Adrenal gland (tissue), 5 donors: Measurements from ENCODE around the gene TMEM229B.

Source experiments
- POLR2A ChIP-seq, 2 donors: fragments of 450-650 bp; IDR thresholded peaks; one replicate each; pipeline ENCODE4 v1.6.1; 2017; ENCODE audit warnings: antibody characterized with exemption in 2 of 2, mild to moderate bottlenecking in 2 of 2, moderate library complexity in 1 of 2
- TF ChIP-seq, protein P1 (sequence below), 6 experiments: fragments of 450-650 bp in 4 of 6; fragments of 200-600 bp in 2 of 6; sonication (generic) in 1 of 6; IDR thresholded peaks; 1 replicate in 5 of 6; 2 replicates in 1 of 6; pipeline versions ENCODE4 v1.5.1 to v1.8.0; 2016 to 2021; ENCODE audit warnings: antibody characterized with exemption in 6 of 6, mild to moderate bottlenecking in 2 of 6, moderate library complexity in 1 of 6
- donor health status: DM: no; HTN: no; CAD: no.

DNA sequence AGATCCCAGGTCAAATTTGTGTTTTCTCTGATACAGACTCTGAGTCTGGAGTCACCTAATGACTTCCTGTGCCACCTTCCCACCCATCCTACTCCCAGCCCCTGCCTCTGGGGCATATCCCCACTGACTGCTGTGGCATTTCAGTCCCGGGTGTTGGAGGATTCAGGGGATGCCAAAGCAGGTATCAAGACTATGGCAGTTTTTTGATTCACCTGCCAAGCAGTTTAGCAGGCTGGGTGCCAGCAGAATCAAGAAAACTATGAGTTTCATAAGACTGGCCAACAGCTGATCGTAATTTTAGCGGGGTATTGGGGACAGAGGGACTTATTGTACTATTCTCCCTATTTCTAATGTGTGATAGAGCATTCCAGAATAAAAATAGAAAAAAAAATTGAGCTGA, 49.2 kb upstream of the TMEM229B start:
- TF ChIP-seq, protein P1, sequence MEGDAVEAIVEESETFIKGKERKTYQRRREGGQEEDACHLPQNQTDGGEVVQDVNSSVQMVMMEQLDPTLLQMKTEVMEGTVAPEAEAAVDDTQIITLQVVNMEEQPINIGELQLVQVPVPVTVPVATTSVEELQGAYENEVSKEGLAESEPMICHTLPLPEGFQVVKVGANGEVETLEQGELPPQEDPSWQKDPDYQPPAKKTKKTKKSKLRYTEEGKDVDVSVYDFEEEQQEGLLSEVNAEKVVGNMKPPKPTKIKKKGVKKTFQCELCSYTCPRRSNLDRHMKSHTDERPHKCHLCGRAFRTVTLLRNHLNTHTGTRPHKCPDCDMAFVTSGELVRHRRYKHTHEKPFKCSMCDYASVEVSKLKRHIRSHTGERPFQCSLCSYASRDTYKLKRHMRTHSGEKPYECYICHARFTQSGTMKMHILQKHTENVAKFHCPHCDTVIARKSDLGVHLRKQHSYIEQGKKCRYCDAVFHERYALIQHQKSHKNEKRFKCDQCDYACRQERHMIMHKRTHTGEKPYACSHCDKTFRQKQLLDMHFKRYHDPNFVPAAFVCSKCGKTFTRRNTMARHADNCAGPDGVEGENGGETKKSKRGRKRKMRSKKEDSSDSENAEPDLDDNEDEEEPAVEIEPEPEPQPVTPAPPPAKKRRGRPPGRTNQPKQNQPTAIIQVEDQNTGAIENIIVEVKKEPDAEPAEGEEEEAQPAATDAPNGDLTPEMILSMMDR (IDR thresholded peaks at IDR 0.05) = no peak
- TF ChIP-seq POLR2A (IDR thresholded peaks at IDR 0.05) = no peak
